Measurements from ENCODE around the gene GLE1.
A peak's percentile ranks its signal among the peaks of the same experiment; 100 is the strongest.

Gene GLE1

DNA sequence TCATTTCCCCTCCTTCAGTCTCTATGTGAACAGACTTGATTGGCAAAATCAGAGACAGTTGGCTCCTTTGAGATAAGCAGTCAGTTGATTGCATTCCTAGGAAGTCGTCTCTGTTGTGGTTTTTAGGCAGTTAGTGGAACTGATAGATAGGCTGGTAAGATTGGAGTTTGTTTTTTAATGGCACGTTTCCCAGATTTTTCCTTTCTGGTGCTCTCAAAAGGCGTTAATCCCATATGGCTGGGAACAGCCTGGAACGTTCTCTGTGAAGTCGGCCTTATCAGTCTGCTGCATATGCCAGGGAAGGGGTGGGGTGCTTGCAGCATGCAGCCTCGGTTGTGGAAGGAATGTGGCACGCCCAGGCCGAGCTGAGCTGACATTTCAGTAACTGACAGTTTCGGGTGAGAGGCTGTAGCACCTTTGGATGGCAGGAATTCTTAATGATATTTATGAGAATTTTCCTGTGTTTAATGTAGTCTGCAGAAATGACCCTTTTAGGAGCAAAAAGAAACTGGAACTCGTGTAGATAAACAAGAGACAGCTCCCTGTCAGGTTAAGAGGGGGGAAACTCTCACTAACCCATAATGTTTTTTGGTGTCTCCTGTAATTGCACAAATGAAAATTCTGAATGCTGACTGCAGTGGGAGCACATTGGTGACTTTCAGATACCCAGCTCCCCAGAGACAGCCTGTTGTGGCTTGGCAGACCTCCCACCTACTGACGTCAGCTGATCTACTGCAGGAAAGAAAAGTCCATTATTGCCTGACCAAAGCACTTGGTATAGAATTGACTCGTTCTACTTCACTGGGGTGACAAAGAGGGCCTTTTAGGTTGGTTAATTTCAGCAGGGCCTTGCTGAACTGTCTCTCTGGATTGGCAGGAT is 54.2 kb downstream of the GLE1 start:
- H3K36me3 ChIP-seq (ENCODE audit: control insufficient read depth in 2 of 2, insufficient read depth in 1 of 2, low read length in 2 of 2): no peaks in the 10 kb centered on the region; a peak in 1 of 3 replicates
- no peaks in the 10 kb centered on the region for H3K9me3 ChIP-seq (ENCODE audit: control insufficient read depth, insufficient read depth, low read depth, low read length)
- H3K27ac ChIP-seq (ENCODE audit: extremely low read depth, low read depth, low read length): peak overlapping the region; percentile 65
- peak overlapping the region; percentile 3; the same call in 1 of the 2 replicates for H3K4me3 ChIP-seq (ENCODE audit: low read depth, low read length)
- ChIA-PET POLR2A (interaction anchor here (0.6 to 1.7 kb wide), 7 partner anchors 8 to 138 kb away, joined by 3 to 7 read pairs (median 3); partner anchors contain the start of genes CERCAM, GLE1, ODF2 and SET), CTCF (interaction anchor here (0.7 kb wide), 1 partner anchor 12 kb away, joined by 3 read pairs; no protein-coding TSS in a partner anchor)
- H3K4me1 ChIP-seq (ENCODE audit: control insufficient read depth, insufficient read depth, low read length): peaks cover 22% of the 10 kb centered on the region
- TF ChIP-seq, protein P1, sequence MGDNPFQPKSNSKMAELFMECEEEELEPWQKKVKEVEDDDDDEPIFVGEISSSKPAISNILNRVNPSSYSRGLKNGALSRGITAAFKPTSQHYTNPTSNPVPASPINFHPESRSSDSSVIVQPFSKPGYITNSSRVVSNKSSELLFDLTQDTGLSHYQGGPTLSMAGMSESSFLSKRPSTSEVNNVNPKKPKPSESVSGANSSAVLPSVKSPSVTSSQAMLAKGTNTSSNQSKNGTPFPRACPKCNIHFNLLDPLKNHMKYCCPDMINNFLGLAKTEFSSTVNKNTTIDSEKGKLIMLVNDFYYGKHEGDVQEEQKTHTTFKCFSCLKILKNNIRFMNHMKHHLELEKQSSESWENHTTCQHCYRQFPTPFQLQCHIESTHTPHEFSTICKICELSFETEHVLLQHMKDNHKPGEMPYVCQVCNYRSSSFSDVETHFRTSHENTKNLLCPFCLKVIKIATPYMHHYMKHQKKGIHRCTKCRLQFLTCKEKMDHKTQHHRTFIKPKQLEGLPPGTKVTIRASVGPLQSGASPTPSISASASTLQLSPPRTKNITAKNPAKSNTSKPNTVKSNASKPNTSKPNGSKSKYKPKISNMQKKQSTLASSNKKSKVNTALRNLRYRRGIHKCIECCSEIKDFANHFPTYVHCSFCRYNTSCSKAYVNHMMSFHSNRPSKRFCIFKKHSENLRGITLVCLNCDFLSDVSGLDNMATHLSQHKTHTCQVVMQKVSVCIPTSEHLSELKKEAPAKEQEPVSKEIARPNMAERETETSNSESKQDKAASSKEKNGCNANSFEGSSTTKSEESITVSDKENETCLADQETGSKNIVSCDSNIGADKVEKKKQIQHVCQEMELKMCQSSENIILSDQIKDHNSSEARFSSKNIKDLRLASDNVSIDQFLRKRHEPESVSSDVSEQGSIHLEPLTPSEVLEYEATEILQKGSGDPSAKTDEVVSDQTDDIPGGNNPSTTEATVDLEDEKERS (tag by site-specific recombination; IDR thresholded peaks at IDR 0.05): no peak
- TF ChIP-seq SCRT2 (tag by site-specific recombination; IDR thresholded peaks at IDR 0.05): peak; percentile 90
- peak; percentile 94 for TF ChIP-seq KLF1 (tag by site-specific recombination; IDR thresholded peaks at IDR 0.05)
- peak; percentile 27; the same call in 1 of the 2 replicates for TF ChIP-seq SP2 (tag by site-specific recombination; IDR thresholded peaks at IDR 0.05)
- no peak; the same call in 1 of the 2 replicates for TF ChIP-seq PATZ1 (tag by site-specific recombination; IDR thresholded peaks at IDR 0.05)
- peak; percentile 45; the same call in 1 of the 2 replicates for TF ChIP-seq KLF7 (tag by site-specific recombination; IDR thresholded peaks at IDR 0.05; ENCODE audit: borderline replicate concordance)
- TF ChIP-seq ZSCAN30 (tag by site-specific recombination; IDR thresholded peaks at IDR 0.05): no peak
- no peak for TF ChIP-seq ZNF214 (tag by site-specific recombination; IDR thresholded peaks at IDR 0.05; ENCODE audit: borderline replicate concordance)
- peak; percentile 77; the same call in 1 of the 2 replicates for TF ChIP-seq MYNN (tag by site-specific recombination; IDR thresholded peaks at IDR 0.05; ENCODE audit: borderline replicate concordance)
- TF ChIP-seq KLF8 (tag by site-specific recombination; IDR thresholded peaks at IDR 0.05): peak; percentile 57
- 0 out of 2 replicates have a peak, but pooled peaks have one; percentile 8 for TF ChIP-seq TSHZ1 (tag by site-specific recombination; IDR thresholded peaks at IDR 0.05; ENCODE audit: borderline replicate concordance)
- peak; percentile 98 for TF ChIP-seq GFI1B (tag by site-specific recombination; IDR thresholded peaks at IDR 0.05)
- TF ChIP-seq ZNF394 (tag by site-specific recombination; IDR thresholded peaks at IDR 0.05; ENCODE audit: borderline replicate concordance): 0 out of 2 replicates have a peak, but pooled peaks have one; percentile 12
- peak; percentile 65 for TF ChIP-seq ZNF341 (tag by site-specific recombination; IDR thresholded peaks at IDR 0.05; ENCODE audit: low read depth)
- TF ChIP-seq SP7 (tag by site-specific recombination; IDR thresholded peaks at IDR 0.05): peak; percentile 42
- TF ChIP-seq SP3 (tag by site-specific recombination; IDR thresholded peaks at IDR 0.05): 0 out of 2 replicates have a peak, but pooled peaks have one; percentile 5
- peak; percentile 75 for TF ChIP-seq FEZF1 (tag by site-specific recombination; IDR thresholded peaks at IDR 0.05)
- TF ChIP-seq ZNF660 (tag by site-specific recombination; IDR thresholded peaks at IDR 0.05): peak; percentile 64; the same call in 1 of the 2 replicates
- no peak for TF ChIP-seq TRIM28 (IDR thresholded peaks at IDR 0.05; ENCODE audit: borderline replicate concordance, low read length)
- TF ChIP-seq, protein P2, sequence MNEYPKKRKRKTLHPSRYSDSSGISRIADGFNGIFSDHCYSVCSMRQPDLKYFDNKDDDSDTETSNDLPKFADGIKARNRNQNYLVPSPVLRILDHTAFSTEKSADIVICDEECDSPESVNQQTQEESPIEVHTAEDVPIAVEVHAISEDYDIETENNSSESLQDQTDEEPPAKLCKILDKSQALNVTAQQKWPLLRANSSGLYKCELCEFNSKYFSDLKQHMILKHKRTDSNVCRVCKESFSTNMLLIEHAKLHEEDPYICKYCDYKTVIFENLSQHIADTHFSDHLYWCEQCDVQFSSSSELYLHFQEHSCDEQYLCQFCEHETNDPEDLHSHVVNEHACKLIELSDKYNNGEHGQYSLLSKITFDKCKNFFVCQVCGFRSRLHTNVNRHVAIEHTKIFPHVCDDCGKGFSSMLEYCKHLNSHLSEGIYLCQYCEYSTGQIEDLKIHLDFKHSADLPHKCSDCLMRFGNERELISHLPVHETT (tag by site-specific recombination; IDR thresholded peaks at IDR 0.05): peak; percentile 21; the same call in 1 of the 2 replicates
- no peak for TF ChIP-seq ZNF623 (tag by site-specific recombination; IDR thresholded peaks at IDR 0.05)
- TF ChIP-seq ZNF398 (tag by site-specific recombination; IDR thresholded peaks at IDR 0.05): peak; percentile 71

Data from HEK293 (cell line).